HG03039 (cell line): Measurements from ENCODE around the gene NACA2.
"Not testable (repeated sequence)": the region's sequence is repeated elsewhere in the genome, so short reads cannot be mapped to it uniquely, and the experiment has no call there.

ENCODE experiments used
- ATAC-seq: cut with Tn5 transposase; IDR thresholded peaks from one replicate; pipeline ENCODE4 v1.9.1; 2021; ENCODE audit warnings: mild to moderate bottlenecking, moderate library complexity; ENCODE audit not compliant: unreplicated experiment

NACA2 gene

GRCh38 chr17:61600621-61601020 is 9.6 kb upstream of the NACA2 start:
- ATAC-seq = no peak

DNA sequence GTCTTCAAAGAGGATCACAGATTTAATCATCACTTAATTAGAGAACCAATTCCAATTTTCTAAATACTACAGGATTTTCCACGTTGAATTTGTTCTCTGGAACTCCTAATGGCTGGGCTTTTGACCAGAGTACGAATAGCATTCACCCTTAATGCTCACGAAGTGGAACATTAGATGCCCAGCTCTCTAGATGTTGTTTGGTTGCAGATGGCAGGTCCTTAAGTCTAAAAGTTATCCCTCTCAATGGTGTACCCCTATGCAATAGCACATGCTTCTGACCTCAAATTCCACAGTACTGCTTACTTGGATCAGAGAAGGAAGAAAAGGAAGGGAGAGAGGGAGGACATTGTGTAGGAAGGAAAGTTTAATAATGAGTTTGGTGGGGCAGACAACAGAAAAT is 8.6 kb upstream of the NACA2 start:
- no peak for ATAC-seq

- no peak for ATAC-seq
Observed at GRCh38 chr17:61598014-61598413, 7.0 kb upstream of the NACA2 start.

- ATAC-seq = no peak
Observed at GRCh38 chr17:61597607-61598006, 6.6 kb upstream of the NACA2 start.

DNA sequence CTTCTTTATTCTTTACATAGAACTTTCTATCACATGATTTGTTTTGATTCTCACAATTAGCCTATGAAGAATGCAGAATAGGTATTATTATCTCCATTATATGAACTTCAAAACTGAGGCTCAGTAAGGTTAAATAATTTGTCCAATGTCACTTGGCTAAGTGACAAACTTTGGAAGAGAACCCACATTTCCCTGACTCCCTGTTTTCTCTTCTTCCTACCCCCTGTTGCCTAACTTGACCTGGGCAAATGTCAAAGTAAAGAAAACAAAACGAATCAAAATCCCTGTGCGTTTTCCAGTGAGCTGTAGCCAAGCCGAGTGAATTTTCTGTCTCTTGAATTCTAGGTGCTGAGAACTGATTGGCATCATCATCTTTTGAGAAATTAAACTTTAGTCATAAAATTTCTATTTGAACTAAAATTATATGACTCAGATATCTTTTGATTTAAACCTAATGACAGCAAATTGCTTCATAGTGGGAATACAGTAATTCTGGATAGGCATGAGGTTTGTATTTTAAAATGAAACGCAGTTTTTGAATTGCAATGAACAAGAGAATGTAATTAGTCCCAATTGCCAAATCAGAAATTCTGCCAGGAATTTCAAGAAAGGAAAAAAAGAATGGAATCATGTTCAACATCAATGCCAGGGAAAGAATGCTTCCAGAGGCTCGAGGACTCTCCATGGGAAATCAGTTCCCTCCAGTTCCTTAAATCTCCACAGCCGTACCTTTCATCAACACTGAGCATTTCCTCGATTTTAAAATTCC is 4.6 kb upstream of the NACA2 start:
- ATAC-seq = no peak

DNA sequence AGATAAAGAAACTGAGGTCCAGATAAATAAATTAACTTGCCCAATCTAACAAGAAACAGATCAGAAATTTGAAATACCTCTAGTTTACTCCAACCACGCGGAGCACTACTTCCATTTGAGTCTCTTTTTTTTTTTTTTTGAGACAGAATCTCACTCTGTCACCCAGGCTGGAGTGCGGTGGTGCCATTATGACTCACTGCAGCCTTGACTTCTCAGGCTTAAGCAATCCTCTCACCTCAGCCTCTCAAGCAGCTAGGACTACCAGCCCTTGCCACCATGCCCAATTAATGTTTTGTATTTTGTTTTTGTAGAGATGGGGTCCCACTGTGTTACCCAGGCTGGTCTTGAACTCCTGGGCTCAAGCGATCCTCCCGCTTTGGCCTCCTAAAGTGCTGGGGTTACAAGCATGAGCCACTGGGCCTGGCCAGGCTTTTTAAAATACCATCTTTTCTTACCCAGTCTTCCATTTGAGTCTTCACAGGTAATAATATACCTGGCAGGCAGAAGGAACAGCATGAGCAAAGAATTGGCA is 3.3 kb upstream of the NACA2 start:
- ATAC-seq = no peak

GRCh38 chr17:61593426-61593825 is 2.4 kb upstream of the NACA2 start:
- no peak for ATAC-seq

DNA sequence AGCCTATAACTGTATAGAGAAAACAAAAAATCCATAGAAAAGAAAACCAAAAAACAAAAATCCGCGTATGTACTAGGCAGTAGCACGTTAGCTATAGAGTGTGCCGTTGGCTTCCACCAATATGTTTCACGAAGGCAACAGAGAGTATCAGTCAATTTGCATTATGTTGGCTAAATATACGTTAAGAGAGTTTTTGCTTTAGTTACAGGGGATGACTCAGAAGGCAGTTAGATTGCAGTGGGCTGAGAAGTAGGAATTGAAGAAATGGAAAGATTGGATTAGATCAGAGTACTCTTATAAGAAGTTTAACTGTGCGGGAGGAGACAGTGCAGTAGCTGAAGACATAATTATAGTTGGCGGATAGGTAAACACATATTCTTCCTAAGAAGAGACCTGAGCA is 911 bp upstream of the NACA2 start:
- no peak for ATAC-seq

DNA sequence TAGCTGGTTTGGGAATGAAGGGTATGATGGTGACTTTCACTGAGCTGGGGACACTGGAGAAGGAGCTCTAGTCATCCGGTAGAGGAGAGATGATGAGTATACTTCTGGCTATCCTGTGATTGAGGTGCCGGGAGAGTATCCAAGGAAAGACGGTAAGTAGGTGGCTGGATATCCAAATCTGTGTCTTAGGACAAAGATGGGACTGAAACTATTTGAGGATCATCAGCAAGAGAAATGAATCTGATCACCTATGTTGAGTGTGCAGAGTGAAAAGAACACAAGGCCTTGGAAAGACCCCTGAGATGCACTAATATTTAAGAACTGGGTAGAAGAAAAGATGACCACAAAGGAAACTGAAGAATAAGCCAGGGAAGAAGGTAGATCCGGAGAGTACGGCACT is 1.0 kb downstream of the NACA2 start:
- ATAC-seq = no peak

- ATAC-seq = no peak
Observed at GRCh38 chr17:61587807-61588660, 3.0 kb downstream of the NACA2 start.

DNA sequence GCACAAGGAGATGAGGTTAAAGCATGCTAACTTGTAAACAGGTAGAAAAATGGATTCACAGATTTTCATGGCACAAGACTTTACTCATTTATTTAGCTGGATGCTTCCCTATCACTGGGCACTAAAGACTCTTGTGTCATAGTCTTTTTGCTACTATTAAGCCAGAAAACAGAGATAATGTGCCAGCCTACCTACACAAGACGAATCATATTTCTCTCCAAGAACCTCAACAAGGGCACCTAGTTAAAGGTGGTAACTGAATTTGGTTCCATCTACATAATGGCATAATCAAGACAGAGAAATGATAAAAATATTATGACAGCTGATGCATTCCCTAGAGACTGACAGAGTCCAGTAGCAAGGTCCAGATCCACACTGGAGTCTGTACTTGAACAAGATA is 3.8 kb downstream of the NACA2 start:
- ATAC-seq = no peak

GRCh38 chr17:61586622-61587021 is 4.4 kb downstream of the NACA2 start:
- not testable (repeated sequence) for ATAC-seq

DNA sequence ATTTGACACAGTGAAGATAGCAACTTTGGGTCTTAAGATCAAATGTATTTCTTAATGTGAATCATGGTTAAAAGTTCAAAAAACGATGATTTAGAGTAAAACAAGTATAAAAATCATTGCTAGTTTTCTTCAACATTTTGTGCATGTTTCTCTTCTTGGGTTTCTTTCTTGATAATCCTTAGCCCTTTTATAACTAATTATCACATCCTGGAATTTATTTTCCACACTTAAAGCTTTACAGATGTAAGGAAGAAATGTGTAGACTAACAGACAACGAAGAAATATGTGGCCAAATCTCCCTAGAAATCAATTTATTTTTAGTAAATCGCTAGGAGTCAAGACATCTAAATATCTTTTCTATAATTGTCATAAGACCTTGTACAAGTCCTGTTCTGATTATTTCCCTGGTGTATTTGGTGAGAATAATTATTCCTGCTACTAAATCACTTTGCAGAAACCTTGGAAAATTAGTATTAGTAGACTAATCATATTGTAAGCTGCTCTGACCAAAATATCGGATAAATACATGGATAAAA is 4.9 kb downstream of the NACA2 start:
- no peak for ATAC-seq

DNA sequence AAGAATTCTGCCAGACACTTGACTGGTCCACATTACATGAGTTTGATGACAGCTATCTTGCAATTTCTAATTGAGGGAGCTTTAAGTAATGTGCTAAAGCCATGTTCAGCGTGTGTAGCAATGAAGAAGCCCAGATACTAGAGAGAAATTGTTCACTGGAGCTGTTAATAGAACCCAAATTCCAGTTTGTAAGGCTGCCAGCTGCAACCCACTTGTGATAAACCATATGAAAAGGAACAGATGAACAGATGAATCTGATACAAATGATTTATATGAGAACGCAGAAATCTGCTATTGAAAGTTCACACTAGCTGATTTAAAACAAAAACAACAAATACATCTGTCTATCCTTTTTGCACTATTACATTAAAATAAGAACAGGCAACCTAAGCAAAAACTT is 6.2 kb downstream of the NACA2 start:
- ATAC-seq = no peak

GRCh38 chr17:61584266-61584665 is 6.8 kb downstream of the NACA2 start:
- ATAC-seq = no peak

- no peak for ATAC-seq
Observed at GRCh38 chr17:61583660-61584264, 7.3 kb downstream of the NACA2 start.

DNA sequence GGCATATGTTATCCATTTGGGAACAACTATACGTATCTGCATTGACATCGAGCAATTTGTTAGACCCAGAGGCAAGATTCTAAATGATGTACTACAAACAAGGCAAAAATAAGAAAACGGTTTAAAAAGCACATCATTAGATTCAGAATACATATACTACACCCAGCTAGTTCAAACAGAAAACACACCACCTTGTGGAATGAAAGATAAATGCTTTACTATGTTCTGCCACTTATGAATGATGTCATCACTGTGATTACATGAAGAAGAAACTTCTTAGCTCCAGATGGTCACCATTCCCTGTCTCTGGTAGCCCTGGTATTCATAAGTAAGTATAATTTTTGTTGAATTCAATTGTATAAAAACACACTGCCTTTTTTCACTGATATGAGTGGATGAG is 7.8 kb downstream of the NACA2 start:
- ATAC-seq = no peak

- no peak for ATAC-seq
Observed at GRCh38 chr17:61582593-61582992, 8.4 kb downstream of the NACA2 start.

- ATAC-seq = no peak
Observed at GRCh38 chr17:61581611-61582349, 9.2 kb downstream of the NACA2 start.

GRCh38 chr17:61580502-61580901 is 10.5 kb downstream of the NACA2 start:
- no peak for ATAC-seq

GRCh38 chr17:61579961-61580360 is 11.1 kb downstream of the NACA2 start:
- no peak for ATAC-seq
